Stomach smooth muscle (tissue), 2 donors: ENCODE results near the gene C20orf202.

ENCODE experiments used
- H3K27ac ChIP-seq: one replicate; pipeline ENCODE4 v1.7.0; 2013; ENCODE audit warnings: mild to moderate bottlenecking, low read length, inconsistent platforms
- H3K27me3 ChIP-seq, 2 donors: one replicate each; pipeline ENCODE4 v1.7.0; 2013; ENCODE audit warnings: low read length in 2 of 2; ENCODE audit not compliant: insufficient read depth in 2 of 2, control insufficient read depth in 1 of 2
- H3K36me3 ChIP-seq, 2 donors: one replicate each; pipeline ENCODE4 v1.7.0; 2013; ENCODE audit warnings: low read length in 2 of 2; ENCODE audit not compliant: control insufficient read depth in 2 of 2, insufficient read depth in 2 of 2
- H3K4me1 ChIP-seq: one replicate; pipeline ENCODE4 v1.7.0; 2013; ENCODE audit warnings: low read length; ENCODE audit not compliant: control insufficient read depth, insufficient read depth
- H3K4me3 ChIP-seq, 2 donors: one replicate each; pipeline ENCODE4 v1.7.0; 2013; ENCODE audit warnings: low read length in 2 of 2
- H3K9ac ChIP-seq, 2 donors: one replicate each; pipeline ENCODE4 v1.7.0; 2013; ENCODE audit warnings: low read length in 2 of 2, mild to moderate bottlenecking in 1 of 2
- H3K9me3 ChIP-seq, 2 donors: one replicate each; pipeline ENCODE4 v1.7.0; 2013; ENCODE audit warnings: low read length in 2 of 2; ENCODE audit not compliant: control insufficient read depth in 2 of 2
- donor health status: healthy.
- donor health status: Pancreatic carcinoma.

Gene C20orf202

GRCh38 chr20:1224205-1224890 lies 21.1 kb downstream of the C20orf202 start:
- no peak overlapping the region for H3K9ac ChIP-seq
- H3K27me3 ChIP-seq = peaks cover 0 to 28% of the 10 kb centered on the region in 2 donors
- H3K27ac ChIP-seq = no peak overlapping the region
- H3K4me3 ChIP-seq = no peak overlapping the region
- H3K9me3 ChIP-seq = no peaks in the 10 kb centered on the region
- peaks cover 7% of the 10 kb centered on the region for H3K4me1 ChIP-seq
- H3K36me3 ChIP-seq = no peaks in the 10 kb centered on the region

- no peak overlapping the region for H3K9ac ChIP-seq
Observed at GRCh38 chr20:1225263-1225782, 22.1 kb downstream of the C20orf202 start.

GRCh38 chr20:1225783-1226654 lies 22.8 kb downstream of the C20orf202 start, which contains the start of gene RAD21L1:
RAD21L1 (plus strand) TSS chr20:1226044; CDS start chr20:1228454, 2,410 bp downstream.
- Histone ChIP-seq H3K9me3 (no peaks in the 10 kb centered on the region), H3K27me3 (peaks cover 0 to 41% of the 10 kb centered on the region in 2 donors), H3K36me3 (no peaks in the 10 kb centered on the region), H3K9ac (no peak within 1 kb of the TSS), H3K4me1 (peaks cover 7% of the 10 kb centered on the region), H3K27ac (no peak within 1 kb of the TSS), H3K4me3 (peak within 1 kb of the TSS; percentile 55 to 68)

More at GRCh38 chr20:1225263-1225782, 22.1 kb downstream of the C20orf202 start:
- Histone ChIP-seq H3K27me3 (peaks cover 0 to 37% of the 10 kb centered on the region in 2 donors), H3K4me1 (peaks cover 7% of the 10 kb centered on the region), H3K36me3 (no peaks in the 10 kb centered on the region), H3K27ac (no peak overlapping the region), H3K9me3 (no peaks in the 10 kb centered on the region), H3K4me3 (peak overlapping the region in 1 of 2 donors; percentile 52)

- peaks cover 0 to 45% of the 10 kb centered on the region in 2 donors for H3K27me3 ChIP-seq
- H3K27ac ChIP-seq = no peak overlapping the region
- H3K4me3 ChIP-seq = no peak overlapping the region
- H3K9me3 ChIP-seq = no peaks in the 10 kb centered on the region
- peaks cover 7% of the 10 kb centered on the region for H3K4me1 ChIP-seq
- H3K36me3 ChIP-seq = no peaks in the 10 kb centered on the region
- no peak overlapping the region for H3K9ac ChIP-seq
Observed at GRCh38 chr20:1229541-1229940, 26.3 kb downstream of the C20orf202 start.

GRCh38 chr20:1232286-1233111 lies 29.2 kb downstream of the C20orf202 start:
- no peaks in the 10 kb centered on the region for H3K4me1 ChIP-seq
- peaks cover 0 to 29% of the 10 kb centered on the region in 2 donors for H3K27me3 ChIP-seq

GRCh38 chr20:1240549-1240948 lies 37.3 kb downstream of the C20orf202 start:
- Histone ChIP-seq H3K36me3 (no peaks in the 10 kb centered on the region), H3K4me1 (no peaks in the 10 kb centered on the region), H3K27me3 (peaks cover 4 to 7% of the 10 kb centered on the region in 2 donors), H3K27ac (no peak overlapping the region), H3K9ac (no peak overlapping the region), H3K9me3 (no peaks in the 10 kb centered on the region), H3K4me3 (no peak overlapping the region)

More at GRCh38 chr20:1232286-1233111, 29.2 kb downstream of the C20orf202 start:
- H3K9me3 ChIP-seq = no peaks in the 10 kb centered on the region
- H3K27ac ChIP-seq = no peak overlapping the region
- H3K36me3 ChIP-seq = no peaks in the 10 kb centered on the region
- no peak overlapping the region for H3K4me3 ChIP-seq
- H3K9ac ChIP-seq = no peak overlapping the region

- Histone ChIP-seq H3K9me3 (no peaks in the 10 kb centered on the region), H3K9ac (no peak overlapping the region), H3K27ac (no peak overlapping the region), H3K4me1 (no peaks in the 10 kb centered on the region), H3K36me3 (no peaks in the 10 kb centered on the region), H3K27me3 (peaks cover 4 to 7% of the 10 kb centered on the region in 2 donors), H3K4me3 (no peak overlapping the region)
Observed at GRCh38 chr20:1241456-1241855, 38.2 kb downstream of the C20orf202 start.

GRCh38 chr20:1242099-1242498 lies 38.8 kb downstream of the C20orf202 start:
- no peak overlapping the region for H3K4me3 ChIP-seq
- H3K4me1 ChIP-seq = no peaks in the 10 kb centered on the region
- no peak overlapping the region for H3K9ac ChIP-seq
- H3K27ac ChIP-seq = no peak overlapping the region
- H3K9me3 ChIP-seq = no peaks in the 10 kb centered on the region
- peaks cover 4 to 7% of the 10 kb centered on the region in 2 donors for H3K27me3 ChIP-seq
- no peaks in the 10 kb centered on the region for H3K36me3 ChIP-seq

GRCh38 chr20:1242530-1242929 lies 39.3 kb downstream of the C20orf202 start:
- H3K4me1 ChIP-seq = no peaks in the 10 kb centered on the region
- no peak overlapping the region for H3K27ac ChIP-seq
- H3K27me3 ChIP-seq = peaks cover 4 to 7% of the 10 kb centered on the region in 2 donors
- H3K36me3 ChIP-seq = no peaks in the 10 kb centered on the region
- no peak overlapping the region for H3K4me3 ChIP-seq
- H3K9me3 ChIP-seq = no peaks in the 10 kb centered on the region
- no peak overlapping the region for H3K9ac ChIP-seq

- Histone ChIP-seq H3K36me3 (no peaks in the 10 kb centered on the region), H3K4me1 (no peaks in the 10 kb centered on the region), H3K27me3 (peaks cover 3 to 4% of the 10 kb centered on the region in 2 donors), H3K9ac (no peak overlapping the region), H3K9me3 (no peaks in the 10 kb centered on the region), H3K27ac (no peak overlapping the region), H3K4me3 (no peak overlapping the region)
Observed at GRCh38 chr20:1245578-1245977, 42.3 kb downstream of the C20orf202 start.
